Measurements from ENCODE around the gene CYB561.

CYB561 gene

DNA sequence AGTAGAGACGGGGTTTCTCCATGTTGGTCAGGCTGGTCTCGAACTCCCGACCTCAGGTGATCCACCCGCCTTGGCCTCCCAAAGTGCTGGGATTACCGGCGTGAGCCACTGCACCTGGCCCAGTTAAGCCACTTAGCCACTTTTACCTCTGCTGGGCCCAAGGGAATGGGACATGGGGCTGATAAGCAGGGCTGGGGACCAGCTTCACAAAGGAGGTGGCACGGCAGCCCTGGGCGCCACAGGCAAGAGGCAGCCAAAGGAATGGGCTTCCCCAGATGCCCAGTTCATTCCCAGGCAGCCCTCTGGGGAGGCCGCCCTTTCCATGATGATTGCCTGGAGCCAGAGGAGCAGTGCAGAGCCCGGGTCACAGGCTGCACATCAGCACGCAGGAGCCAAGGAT, 5.0 kb upstream of the CYB561 start:
- DNase-seq (ENCODE audit: low read depth, low spot score) = no peak

DNA sequence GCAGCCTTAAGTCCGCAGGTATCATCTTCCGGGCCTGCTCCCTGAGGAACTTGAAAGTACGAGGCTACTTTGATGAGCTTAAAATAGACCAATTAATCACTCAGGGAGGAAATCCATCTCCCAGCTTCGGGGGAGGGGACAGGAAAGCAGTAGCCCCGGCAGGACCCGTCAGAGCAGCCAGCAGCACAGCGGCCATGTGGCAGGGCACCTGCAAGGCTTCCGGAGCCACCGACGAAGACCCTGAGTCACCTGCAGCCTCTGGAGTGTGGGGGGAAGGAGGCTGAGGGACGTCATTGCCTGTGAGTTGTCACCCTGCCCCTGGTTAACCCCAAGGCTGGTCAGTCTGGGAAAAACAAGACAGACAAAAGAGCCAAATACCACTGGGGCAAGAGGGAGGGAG, 4.4 kb upstream of the CYB561 start:
- DNase-seq (ENCODE audit: low read depth, low spot score) = no peak

DNA sequence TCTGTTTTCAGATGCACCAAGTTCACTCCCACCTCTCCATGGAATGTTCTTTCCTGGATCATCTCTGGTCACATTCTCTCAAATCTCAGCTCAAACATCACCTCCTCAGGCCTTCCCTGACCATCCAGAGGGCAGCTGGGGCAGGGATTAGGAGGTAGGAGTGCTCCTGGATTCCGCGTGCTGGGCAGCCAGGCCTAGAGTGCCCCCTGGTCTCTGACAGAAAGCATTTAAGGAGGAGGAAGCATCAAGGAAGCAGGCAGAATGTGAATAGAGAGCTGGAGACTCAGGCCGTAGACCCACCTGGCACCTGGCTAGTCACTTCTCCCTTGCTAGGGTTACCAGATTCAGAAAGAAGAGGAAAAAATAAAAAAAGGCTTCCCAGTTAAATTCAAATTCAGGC, 2.5 kb upstream of the CYB561 start:
- DNase-seq (ENCODE audit: low read depth, low spot score) = no peak

DNA sequence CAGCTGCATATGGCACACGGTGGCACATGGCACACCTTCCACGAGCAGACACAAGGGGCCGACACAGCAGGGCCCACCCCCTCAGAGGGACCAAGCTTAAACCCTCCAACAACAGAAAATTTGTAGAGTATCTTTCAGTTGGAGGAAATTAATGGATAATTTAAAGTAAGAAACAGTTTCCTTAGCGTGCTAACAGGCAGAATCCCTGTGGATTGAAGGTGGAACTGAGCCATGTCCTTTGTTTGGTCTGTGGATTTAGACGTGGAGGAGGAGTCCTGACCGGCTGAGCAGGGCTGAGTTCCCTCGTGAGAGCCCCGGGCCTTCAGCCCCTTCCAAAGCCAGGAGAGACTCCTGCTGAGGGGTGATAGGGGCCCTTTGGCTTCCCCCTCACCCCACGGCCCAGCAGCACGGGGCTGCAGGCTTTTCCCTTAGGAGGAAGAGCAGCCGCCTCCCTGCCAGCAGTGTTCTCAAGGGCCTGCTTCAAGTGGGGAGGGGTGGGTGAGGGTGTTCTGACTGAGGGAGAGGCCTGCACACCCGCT, 1.4 kb upstream of the CYB561 start:
- no peak for DNase-seq (ENCODE audit: low read depth, low spot score)

DNA sequence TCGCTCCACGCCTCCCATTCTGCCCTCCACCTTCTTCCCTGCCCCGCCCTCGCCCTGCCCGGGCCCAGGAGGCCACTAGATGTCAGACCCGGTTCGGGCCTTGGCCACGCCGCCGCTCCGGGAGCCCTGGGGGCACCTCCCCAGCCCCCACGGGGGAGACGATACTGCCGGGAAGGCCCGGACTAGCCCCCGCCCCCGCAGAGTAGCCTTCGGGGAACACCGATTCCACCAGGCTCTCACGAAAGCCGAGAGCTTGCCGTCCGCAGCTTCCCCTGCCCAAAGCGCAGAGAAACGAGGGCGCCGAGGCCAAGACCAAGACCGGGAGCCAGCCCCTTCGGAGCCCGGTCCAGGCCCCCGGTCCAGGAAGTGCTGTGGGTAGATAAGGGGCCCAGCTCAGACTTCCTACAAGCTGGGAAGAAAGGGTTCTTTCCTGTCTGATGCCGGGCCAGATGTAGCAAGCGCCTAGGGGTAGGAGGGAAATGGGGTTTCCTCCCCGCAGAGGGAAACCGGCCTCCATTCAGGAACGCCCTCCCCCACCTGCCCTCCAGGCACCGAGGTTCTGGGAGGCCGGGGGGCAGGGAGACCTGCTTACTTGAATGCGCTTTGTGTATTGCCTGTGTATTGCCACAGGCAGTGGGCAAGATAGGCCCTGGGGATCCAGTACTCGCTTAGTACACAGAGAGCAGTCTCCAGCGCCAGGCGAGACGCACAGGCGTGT, 806 bp upstream of the CYB561 start:
- DNase-seq (ENCODE audit: low read depth, low spot score) = no peak

DNA sequence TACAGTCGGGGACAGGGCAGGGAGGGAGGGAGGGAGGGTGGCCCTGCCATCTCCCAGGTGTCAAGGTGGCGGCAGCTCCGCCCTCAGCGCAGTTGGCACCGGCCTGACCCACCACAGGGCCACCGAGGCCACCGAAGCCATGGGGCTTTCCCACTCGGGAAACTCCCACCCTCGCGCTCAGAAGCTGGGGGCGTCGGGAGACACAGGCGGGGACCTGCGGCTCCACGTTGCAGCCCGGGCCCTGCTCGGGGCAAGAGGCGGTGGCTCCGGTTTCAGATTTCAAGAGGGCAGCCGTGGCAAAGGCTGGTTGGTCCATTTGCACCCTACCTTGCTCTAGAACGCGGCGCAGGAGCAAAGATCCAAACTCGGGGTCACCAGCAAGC, 544 bp downstream of the CYB561 start:
- no peak for DNase-seq (ENCODE audit: low read depth, low spot score)

DNA sequence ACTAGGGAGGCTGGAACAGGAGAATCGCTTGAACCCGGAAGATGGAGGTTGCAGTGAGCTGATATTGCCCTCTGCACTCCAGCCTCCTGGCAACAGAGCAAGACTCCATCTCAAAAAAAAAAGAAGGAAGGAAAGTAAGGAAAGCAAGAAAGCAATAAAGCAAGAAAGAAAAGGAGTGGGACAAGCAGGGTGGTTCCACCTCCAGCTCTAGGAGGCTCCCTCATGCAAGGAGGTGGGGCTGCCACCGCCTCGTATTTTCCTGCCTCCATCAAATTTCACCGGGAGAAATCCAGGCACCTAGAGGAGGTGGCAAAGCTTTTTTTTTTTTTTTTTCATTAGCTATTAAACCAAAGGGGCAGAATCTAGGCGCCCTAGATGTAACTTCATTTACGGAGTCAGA, 1.0 kb downstream of the CYB561 start:
- DNase-seq (ENCODE audit: low read depth, low spot score) = no peak

DNA sequence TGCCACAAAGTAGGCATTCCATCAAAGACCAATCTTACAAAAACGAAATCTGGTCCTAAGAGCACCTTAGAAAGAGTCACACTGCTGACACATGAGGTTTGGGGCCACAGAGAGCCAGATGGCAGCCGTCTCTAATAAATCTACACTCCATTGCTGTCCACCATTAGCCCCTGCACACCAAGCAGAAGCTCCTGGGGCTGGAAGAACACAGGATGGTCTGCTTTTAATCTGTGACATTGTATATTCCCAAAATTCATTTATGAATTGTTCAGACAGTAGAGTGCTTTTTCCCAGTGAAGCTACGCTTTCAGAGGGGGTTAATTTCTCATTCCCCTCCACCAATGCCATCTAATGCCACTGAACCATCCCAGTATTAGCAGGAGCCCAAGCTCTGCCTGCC, 1.6 kb downstream of the CYB561 start:
- no peak for DNase-seq (ENCODE audit: low read depth, low spot score)

DNA sequence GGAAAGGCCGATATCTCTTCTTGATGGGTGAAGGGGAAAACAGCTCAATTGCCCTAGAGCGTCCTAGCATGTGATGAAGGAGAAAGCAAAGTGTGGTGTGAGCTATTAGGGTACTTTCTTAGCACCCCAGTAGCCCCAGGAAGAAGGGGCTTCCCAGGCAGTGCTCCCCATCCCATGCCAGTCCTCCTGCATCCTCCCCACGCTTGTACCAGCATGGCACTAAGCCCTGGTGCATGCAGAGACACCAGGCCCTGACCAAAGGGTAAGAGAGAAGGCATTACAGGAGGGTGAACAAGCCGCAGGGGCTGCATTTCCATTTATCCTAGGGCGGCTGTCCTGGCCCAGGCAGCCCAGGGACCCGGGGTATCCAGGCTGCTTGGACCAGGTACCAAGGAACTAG, 3.1 kb downstream of the CYB561 start:
- no peak for DNase-seq (ENCODE audit: low read depth, low spot score)

DNA sequence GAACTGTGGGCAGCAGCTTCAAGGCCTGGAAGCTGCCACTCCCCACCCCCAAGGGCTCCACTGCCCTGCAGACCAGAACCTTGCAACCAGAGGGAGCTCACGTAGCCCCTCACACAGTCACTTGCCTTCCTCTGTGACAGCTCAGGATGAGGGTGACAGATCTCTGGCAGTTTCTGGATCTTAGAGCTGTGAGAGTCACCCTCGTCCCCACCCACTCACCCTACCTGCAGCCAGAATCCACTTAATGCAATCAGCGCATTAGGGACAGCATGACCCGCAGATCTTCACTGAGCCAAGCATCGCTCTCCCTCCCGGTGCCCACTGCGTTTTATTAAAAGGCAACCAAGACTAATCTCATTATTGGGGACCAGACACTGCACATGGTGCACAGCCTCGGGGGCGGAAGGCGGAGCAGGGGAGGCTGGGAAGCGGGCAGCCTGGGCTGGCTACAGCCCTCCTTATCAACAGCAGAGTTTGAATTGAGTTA, 3.5 kb downstream of the CYB561 start:
- DNase-seq (ENCODE audit: low read depth, low spot score) = no peak

DNA sequence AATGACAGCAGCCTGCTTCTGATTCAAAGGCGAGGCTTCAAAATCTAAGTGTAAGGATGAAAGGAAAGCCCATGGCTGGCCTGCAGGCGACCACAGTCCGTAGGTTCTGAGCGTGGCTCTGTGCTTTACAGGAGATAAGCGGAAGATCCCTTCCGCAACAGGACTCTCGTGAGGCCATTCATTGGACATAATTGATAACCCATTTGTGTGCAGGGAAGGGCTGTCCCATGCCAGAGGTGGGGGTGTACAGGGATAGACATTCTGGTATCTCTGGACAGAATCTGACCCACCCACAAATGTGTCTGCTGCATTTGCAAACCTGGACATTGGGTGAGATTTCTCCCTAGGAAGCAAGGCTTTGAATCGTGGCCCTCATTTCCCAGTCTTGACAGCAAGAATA, 4.0 kb downstream of the CYB561 start:
- DNase-seq (ENCODE audit: low read depth, low spot score) = no peak

DNA sequence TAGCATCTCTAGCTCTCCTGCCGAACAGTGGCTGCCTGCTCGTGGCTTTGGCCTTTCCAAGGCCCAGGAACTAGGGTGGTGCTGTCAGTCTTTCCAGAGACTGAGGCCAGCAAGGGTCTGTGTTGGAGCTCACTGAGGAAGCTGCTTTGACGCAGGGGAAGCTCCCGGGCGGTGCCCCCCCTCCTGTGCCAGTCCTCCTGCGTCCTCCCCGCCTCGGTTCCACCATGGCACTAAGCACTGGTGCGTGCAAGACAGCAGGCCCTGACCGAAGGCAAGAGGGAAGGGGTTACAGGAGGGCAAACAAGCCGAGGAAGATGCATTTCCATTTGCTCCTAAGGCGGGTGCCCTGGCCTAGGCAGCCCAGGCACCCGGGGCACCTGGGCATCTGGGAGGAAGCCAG, 4.5 kb downstream of the CYB561 start:
- no peak for DNase-seq (ENCODE audit: low read depth, low spot score)

DNA sequence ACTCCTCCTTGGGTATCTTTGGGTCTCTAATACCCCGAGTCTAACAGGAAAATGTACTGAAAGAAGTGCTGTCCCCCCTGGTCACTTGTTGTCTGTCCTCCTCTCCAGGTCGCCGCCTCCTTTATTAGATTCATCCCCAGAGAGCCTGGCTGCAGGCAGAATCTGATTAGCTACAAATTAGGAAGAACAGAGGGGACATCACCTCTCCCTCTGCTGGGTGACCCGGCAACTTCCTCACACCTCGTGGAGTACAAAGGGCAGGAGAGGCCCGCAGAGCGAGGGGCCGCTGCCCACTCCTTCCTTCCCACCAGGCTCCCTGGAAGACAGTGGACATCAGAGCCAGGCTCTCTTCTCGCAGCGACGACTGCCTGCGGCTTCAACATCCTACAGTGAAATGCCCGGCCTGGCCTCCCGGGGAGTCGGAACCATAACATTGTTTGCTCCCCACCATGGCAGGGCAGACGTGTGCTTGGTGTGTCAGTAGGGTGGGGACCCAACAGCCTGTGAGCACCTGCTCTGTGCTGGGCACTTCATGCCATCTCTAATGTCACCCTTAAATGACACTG, 5.3 kb downstream of the CYB561 start:
- no peak for DNase-seq (ENCODE audit: low read depth, low spot score)

DNA sequence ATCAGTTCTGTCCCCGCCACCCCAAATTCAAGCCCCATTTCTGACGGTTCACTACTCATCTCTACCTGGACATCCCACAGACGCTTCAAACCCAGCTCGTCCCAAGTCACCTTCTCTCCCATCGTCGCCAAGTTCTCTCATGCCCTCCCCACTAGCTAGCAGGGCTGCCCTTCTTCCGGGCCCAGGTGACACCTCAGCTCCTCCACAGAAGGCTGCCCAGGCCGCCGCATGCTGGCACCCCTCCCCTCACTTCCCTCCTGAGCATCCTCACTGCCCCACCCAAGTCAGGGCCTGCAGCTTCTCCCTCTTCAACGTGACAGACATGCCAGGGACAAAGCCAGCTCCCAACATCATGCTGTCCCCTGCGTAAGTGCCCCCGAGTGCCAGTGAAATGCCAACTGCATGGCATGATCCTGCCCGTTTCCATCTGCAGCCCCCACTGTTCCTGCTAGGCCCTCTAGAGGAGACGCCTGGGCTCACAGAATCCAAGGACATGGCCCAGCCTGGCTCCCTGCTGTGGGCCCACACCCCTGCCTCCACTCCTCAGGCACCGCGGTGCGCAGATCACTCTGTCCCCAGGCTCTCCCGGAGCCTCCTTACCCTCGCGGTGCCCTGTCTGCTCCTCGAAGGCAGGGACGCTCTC, 5.9 kb downstream of the CYB561 start:
- no peak for DNase-seq (ENCODE audit: low read depth, low spot score)

DNA sequence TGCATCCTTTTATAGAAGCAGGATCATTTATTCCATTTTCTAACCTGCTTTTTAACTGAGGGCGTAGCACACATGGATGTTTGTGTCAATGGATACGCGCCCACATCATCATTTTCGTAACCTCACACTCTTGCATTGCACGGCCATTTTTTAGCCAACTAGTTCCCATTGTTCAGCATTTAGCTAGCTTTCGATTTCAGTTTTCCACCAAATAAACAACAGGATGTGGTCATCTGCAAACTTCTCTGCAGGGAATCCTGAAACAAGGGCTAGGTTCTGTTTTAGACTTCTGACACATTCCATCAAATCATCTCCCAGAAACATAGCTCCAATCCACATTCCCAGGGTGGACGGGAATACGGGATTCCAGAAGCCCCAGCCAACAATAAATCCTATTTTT, 6.4 kb downstream of the CYB561 start:
- DNase-seq (ENCODE audit: low read depth, low spot score) = no peak

DNA sequence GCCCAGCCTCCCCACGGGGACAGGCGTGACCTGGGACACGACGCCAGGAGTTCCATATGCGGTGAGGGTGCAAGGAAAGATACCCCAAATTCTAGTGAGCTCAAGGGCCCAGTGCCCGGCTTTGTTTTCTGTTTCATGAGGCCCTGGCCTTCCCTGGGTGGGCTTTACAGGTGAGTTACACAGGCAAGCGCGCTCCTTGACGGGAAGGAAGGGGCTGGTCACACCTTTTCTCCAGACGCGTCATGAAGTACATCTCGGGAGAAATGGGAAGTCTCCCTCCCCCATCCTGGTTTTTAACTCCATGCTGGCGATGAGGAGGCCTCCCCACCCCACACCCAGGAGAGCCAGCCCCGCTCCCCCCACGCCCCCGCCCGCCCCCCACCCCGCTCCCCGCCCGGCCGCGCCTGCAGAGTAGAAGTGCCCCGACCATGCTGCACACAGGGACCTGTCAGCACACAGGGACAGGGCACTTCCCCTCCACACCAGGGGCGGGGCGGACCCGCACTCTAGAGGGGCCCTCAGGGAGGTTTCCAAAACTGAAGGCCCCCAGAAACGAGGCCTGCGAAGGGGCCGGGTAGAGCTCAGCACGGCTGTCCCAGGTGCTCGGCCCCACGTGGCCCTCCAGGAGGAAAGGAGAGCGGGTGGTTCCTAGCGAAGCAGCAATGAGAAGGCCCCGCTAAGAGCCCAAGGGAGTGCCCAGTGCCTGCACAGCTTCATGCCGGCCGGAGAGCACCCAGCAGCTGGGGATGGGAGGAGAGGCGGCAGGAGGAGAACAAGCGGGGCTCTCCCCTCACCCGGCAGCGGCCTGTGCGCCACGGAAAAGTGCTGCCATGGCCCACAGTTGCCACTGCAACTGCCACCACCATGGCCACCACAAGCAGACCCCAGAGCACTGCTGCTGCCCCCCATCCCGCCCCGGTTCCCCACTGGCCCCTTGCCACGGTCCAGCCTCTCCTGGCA, 7.7 kb downstream of the CYB561 start:
- no peak for DNase-seq (ENCODE audit: low read depth, low spot score)

DNA sequence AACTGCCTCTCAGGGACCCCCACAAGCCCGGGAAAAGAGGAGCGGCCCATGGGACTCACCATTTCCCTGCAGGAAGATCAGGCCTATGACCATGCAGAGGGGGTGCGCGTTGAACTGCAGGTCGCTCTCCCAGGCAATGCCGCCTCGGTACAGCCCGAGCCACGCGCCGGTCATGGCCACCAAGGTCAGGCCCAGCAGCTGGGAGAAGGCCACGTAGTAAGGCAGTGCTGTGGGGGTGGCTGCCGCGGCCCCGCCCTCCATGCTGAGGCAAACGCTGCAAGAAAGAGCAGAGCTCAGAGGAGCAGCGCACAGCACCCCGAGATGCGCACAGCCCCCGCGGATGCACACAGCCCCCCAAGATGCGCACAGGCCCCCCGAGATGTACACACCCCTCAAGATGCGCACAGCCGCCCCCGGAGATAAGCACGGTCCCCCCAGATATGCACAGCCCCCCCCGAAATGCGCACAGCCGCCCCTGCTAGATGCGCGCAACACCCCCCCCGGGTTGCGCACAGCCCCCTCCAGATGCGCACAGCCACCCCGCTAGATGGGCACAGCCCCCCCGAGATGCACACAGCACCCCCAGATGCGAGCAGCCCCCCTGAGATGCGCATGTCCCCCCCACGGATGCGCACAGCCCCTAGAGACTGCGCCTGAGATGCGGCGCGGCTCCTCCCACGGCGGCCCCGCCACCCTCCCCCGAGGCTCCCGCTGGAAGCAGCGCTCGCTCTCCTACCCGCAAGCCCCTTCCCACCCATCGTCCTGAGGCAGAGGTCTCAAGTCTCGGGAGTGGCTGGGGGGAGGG, 8.6 kb downstream of the CYB561 start:
- DNase-seq (ENCODE audit: low read depth, low spot score) = no peak

DNA sequence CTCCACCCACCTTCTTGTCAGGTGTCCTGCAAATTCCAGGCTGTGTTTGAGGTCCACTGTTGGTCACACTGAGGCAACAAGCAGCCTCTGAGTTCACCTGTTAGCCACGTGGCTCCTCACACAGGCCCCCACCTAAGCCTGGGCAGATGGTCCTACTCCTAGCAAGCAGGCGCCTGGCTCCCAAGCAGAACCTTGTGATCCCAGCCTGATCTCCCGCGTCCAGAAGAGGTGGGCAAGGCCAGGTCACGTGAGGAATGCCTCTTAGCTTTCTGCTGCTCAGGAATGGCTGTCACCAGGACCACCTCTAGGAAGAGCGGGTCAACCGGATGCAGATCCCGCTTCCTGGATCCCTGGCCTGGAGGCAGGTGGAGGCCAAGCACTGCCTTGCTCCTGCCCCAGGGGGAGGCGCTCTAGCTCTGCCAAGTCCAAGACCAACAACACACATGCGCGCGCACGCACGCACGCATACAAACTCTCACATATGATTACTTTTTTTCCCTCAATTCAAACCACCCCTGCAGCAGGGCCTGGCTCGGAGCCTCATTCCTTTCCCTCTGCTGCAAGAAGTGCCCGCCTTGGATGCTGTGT, 9.5 kb downstream of the CYB561 start:
- DNase-seq (ENCODE audit: low read depth, low spot score) = no peak

DNA sequence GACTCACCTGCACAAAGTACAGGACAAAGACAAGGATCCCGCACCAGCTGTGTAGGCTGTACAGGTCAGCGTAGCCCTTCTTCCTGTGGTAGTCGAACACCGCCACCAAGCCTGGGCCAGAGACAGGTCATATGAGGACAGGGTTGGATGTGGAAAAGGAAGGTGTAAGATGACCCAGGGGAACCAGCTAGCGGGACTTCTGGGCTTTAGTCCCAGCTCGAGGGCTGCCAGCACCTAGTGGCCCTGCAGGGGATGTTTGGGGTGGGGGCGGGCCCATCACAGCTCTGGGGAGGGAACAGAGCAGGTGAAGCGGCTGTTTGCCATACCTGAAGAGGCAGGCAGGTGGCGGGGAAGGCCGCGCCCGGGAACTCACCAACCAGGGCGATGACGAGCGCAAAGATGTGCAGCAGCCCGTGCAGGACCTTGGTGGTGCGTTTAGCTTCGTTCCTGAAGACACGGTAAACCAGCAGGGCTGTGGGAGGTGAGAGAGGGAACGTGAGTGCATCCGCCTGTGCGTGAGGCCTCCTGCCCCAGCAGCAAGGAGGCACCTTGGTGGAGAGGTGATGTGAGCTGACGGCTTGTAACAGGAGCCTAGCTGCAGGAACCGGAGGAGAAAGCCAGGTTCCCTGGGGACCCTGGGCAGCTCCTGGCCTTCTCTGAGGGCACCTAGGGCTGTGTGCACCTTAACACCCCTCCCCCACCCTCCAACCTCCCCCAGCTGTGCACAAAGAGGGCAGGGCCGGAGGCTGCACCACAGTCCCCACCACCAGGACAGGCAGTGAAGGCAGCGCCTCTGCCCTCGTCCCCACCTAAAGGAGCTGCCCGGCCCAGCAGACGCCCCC, 10.2 kb downstream of the CYB561 start:
- no peak for DNase-seq (ENCODE audit: low read depth, low spot score)
